Activated naive CD4-positive, alpha-beta T cell treated with anti-CD3 and anti-CD28 coated beads, Interleukin-2, amount 50 U/mL, for 16 hours (primary cell): ENCODE measurements around the gene UMODL1.

ENCODE experiments used
- DNase-seq: peaks from one replicate; pipeline ENCODE4 v3.0.0-alpha.2; 2020

UMODL1 gene

DNA sequence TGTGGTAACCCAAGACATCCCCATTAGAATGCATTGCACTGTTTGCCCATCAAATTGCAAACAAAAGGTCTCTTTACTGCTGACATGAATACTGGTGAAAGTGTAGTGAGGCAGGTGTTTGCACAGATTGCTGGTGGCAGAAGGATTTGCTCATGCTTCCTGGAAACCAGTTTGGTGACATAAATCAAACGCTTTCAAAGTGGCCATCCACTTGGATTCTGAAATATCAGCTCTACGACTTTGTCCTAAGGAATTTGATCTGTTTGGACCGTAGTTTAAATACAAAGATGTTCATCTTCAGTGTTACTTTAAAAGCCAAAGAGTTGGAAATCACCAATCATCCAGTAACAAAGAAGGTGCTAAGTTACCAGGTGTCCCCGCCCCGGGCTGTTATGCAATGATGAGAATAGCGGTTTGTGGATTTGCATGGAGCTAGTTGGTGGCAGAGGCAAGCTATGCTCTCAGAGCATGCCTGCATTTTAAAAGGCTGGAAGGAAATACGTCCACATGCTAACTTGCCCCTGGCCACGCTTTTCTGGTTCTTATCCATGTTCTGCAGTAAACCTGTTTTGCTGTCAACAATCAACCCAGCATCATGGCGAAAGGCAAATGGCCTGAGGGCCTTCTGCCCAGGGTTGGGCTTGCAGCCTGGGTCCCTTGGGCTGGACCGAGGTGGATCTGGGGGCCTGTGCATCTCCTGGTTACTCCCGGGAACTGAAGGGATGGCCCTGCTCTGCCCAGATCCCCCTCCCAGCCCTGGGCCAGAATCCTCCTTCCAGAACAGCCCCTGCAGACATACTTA is 49.2 kb downstream of the UMODL1 start:
- no peak for DNase-seq

DNA sequence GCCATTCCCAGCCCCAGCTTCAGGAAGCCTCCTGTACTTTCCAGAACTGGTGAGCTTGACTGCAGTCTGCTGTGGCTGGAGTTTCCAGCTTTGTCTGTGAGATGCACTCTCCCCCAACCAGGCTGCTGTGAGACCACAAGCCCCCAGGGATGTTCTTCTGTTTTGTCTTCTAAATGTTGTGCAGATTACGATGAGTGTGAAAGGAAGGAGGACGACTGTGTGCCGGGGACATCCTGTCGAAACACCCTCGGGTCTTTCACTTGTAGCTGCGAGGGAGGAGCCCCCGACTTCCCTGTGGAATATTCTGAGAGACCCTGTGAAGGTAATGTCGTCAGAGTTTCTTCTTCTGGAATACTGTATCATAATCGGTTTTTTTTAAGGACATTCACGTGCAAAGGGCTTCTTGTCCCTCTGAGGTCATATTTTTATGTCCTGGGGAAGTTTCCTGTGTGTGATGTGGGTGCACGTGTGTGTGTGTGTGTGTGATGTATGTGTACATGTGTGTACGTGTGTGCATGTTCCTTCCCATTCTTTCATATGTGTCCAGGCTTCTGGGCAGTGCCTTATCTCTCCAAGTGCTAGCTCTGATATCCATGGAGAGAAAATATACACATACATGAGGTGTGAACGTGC is 49.9 kb downstream of the UMODL1 start:
- DNase-seq: no peak

DNA sequence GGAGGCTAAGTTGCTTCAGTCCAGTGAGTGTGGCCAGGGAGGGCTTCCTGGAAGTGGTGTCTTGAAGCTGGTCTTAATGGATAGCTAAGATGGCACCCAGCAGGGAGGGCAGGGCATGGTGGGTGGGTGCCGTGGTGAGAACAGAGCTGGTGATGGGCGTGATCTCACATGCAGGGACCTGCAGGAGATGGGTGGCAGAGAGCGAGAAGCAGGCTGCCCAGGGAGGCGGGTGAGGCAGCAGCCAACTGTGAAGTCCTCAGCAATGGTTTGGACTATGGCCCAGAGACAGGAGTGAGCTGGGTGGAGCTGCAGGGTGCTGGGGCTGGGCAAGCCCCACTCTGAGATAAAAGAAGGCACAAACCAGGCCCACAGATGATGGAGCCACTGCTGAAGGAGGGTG is 50.7 kb downstream of the UMODL1 start:
- no peak for DNase-seq

DNA sequence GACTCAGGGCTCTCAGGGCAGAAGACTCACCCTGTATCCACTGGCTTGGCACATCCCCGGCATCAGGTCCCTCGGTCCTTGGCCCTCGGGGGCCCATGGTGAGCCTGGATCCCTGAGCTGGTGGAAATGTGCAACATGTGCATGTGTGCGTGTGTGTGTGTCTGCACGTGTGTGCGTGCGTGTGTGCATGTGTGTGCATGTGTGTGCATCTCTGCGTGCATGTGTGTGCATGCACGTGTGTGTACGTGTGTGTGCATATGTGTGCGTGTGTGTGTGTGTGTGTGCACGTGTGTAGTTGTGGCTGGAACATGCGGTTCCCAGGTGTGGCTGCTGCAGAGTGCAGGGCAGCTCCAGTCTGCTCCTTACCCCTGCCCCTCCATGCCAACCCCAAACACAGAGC is 51.3 kb downstream of the UMODL1 start:
- no peak for DNase-seq

DNA sequence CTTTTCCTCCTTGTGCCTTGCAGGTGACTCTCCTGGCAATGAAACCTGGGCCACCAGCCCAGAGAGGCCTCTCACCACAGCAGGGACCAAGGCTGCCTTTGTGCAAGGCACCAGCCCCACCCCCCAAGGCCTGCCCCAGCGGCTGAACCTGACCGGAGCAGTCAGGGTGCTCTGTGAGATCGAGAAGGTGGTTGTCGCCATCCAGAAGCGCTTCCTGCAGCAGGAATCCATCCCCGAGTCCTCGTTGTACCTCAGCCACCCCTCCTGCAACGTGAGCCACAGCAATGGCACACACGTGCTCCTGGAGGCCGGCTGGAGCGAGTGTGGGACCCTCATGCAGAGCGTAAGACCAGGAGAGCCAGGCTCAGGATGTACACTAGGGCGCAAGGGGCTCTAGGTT is 51.7 kb downstream of the UMODL1 start:
- no peak for DNase-seq

DNA sequence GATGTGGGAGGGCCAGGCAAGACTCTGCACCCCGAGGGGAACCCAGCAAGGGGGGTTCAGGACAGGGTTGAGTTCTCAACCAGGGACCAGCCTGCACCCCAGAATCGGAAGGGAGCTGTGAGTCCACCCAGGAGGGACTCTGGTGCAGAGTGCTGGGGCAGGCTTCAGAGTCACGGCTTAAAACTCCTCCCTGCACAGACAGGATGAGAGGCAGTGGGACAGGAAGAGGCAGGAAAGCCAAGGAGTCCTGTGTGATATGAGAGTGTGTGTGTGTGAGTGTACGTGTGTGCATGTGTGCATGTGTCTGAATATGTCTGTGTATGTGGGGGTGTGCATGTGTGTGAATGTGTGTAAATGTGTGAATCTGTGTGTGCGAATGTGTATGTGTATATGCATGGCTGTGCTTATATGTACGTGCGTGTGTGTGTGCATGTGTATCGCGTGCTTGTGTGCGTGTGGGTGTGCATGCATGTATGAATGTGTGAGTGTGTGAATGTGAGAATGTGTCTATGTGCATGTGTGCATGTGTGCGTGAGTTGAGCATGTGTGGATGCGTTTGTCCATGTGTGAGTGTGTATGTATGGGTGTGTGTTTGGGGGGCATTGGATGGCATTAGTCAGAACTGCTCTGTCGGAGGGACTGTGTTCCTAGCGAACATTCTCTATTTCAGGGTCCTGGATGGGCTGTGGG is 52.2 kb downstream of the UMODL1 start:
- DNase-seq: no peak

DNA sequence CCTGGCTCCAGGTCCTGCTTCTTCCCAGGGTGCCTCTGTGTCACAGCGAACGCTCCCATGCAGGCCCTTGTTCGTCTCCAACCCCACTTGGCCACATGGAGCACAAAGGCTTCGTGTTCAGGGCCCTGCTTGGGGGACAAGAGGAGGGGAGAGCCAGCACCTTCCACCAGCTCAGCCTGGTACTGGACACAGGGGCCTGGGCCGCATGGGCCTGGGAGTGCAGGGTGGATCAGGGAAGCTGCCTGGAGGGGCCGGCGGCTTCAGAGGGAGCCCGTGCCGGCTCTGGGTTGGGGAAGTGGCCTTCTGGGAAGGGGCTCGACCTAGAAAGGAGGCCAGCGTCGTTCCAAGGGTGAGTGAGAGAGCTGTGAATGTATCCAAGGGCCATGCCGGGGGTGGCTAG is 53.0 kb downstream of the UMODL1 start:
- no peak for DNase-seq

DNA sequence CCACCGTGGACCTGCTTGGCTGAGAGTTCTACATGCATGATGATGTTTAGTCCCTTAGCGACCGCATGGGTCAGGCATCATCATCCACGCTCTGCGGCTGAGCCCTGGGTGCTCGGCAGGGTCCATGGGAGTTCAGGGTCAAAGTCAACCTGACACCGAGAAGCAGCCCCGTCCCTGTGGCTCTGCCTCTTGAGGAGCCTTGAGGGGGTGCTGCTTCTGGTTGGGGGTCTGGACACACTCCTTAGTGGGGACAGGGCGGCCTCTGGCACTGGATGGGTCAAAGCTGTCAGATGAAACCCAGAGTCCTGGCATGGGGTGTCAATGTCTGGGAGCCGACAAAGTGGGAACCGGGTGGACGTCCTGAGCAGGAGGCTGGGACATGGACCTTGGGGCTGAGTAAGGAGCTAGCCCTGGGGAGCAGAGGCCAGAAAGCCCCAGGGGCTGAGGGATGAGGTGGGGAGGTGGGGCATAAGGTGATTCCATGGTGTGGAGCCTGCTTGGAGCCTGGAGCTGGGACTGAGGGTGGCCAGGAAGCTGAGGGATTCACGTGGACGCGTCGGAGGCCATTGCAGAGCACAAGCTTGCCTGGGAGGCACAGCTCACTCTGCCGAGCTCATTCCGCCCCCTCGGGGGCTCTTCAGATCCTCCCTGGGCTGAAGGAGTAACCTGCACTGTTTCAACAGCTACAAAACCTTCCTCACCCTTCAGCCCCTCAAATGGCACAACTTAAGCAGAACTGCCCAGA is 53.9 kb downstream of the UMODL1 start:
- no peak for DNase-seq

DNA sequence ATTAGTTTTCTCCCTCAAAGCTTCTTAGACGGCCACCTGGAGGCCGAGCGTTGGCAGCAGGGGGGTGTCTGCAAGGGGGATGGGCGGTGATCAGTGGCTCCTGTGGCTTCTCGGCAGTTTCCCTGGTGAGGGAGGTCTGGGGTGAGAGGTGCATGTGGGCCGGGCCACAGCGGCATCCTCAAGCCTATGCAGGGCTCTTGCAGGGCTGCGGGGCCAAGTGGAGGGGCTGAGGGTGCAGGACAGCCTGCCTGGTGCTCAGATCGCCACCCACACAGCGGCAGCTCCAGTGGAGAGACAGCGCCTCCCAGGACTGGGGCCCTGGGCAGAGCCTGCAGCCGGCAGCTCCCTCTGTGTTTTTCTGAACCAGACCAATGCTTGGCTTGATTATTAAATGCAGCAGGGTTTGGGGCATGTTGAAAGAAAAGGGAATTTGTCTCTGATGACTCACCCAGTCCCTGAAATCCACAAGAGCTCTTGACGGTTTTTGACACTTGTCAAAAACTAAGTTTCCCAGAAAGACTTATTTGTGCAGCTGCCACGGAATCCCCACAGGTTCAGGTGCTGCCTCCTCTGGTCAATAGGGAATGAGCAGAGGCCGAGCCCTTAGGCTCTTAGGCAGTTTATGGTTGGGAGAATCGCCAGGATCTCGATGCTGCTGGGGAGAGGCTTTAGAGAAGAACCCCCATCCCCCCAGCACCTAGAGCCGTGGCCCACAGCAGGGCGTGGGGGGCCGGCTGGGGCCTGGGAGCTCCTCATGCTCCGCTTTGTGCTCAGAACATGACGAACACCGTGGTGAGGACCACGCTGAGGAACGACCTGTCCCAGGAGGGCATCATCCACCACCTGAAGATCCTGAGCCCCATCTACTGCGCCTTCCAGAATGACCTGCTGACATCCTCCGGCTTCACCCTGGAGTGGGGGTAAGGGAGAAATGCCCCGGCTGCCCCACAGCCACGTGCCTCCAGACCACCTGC is 54.7 kb downstream of the UMODL1 start:
- DNase-seq: no peak

DNA sequence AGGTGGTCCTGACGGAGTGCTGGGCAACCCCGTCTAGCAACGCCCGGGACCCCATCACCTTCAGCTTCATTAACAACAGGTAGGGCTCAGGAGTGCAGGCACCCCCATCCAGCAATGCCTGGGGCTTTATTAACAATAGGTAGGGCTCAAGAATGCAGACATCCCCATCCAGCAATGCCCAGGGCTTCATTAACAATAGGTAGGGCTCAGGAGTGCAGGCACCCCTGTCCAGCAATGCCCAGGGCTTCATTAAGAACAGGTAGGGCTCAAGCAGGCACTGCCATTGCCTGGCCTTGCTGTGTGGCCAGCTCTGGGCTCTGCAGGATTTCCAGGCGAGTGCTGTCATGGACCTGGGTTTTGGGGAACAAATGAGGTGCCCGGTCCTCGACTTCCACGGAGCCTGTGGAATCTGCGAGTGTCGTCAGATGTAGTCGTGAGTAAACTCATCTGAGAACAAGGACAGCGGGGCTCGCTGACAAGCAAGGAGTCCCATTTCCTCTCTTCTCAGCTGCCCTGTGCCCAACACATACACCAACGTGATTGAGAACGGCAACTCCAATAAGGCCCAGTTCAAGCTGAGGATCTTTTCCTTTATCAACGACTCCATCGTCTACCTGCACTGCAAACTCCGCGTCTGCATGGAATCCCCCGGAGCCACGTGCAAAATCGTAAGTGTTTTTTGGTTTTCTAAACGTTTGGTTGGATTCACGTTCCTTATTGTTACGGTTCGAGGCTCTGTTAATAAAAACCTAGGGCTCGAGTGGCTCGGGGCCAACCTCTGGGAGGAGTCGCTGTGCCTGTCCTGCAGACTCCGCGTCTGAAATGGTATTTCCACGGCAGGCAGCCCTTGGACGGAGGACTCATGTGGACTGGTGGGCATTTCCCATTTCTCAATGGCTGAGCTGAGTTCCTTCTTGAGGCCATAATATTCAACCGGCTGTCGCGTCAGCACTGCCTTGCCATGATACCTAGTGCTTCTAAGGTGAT is 56.3 kb downstream of the UMODL1 start:
- no peak for DNase-seq

DNA sequence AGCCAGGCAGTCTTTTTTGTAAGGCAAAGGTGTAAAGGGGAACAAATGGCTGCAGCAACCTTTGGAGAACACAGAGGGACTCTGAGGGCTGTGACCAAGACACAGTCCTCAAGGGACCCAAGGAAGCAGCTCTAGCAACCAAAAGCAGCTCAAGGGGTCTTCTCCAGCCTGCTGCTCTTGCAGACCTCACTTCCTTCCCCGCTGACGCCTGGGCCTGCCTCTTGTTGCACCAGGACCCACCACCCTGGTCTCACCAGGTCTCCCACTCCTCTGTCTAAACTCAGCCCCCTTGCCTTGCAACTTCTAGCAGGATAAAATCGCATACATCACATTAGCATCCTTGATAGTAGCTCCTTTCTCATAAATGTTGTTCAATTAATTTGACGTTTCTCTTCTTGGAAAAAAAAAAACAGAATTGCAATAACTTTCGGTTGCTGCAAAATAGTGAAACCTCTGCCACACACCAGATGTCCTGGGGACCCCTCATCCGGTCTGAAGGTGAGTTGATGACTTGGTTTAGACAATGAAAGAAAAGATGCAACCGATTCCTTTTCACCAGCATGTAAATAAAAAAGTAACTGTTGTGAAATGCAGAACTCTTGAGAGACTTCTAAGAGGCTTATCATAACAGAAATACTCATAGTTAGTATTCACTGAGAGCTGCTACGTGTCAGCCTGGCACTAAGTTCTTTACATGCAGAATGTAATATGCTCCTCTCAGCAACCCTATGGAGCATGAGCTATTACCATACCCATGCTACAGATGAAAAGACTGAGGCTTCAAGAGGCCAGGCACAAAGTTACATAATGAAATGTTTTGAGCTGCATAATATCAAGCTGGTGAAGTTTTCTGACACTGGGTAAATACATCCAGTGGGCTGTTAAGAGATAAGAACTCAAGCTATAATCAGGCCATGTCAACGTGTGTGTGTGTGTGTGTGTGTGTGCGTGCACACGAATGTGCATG is 58.5 kb downstream of the UMODL1 start:
- no peak for DNase-seq

DNA sequence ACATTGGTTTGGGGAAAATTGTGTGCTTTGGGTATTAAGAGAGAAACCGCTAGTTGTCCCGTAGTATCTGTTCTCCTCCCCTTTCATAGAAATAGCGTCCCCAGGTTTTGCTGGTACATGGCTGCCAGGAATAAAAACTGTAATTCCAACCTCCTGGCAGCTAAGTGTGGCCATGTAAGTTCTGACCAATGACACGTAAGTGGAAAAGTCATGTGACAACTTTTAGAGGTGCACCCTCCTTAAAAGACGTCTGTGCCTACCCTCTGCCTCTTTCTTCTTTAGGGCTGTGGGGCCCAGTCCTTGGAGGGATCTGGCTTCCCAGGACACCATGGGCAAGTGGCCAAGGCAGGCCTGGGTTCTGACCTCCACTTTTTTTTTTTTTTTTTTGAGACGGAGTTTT is 59.3 kb downstream of the UMODL1 start:
- no peak for DNase-seq

DNA sequence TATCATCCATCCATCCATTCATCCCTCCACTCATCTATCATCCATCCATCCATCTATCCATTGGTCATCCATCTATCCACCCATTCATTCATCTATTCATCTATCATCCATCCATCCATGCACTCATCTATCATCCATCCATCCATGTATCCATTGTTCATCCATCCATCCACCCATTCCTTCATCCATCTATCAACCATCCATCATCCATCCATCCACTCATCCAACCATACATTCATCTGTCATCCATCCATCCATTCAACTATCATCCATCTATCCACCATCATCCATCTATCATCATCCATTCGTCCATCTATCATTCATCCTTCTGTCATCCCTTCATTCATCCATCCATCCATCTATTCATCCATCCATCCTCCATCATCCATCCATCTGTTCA is 61.1 kb downstream of the UMODL1 start:
- no peak for DNase-seq

DNA sequence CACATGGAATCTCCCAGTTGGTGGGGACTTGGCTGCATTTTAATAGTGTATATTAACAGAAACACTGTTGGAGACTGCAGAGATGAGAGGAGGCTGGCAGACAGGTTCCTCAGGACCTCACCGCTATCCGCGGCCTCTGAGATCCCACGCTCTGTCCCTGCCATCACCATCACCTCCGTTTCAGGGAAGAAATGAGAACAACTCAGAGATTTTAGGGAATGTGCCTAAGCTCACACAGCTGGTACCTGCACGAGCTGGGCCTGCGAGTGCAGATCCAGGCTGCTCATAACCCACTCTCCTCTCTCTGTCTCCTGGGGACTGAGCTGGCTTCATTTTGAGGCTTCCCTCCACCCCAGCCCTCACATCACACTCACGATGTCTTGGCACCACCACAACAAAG is 62.0 kb downstream of the UMODL1 start:
- no peak for DNase-seq

DNA sequence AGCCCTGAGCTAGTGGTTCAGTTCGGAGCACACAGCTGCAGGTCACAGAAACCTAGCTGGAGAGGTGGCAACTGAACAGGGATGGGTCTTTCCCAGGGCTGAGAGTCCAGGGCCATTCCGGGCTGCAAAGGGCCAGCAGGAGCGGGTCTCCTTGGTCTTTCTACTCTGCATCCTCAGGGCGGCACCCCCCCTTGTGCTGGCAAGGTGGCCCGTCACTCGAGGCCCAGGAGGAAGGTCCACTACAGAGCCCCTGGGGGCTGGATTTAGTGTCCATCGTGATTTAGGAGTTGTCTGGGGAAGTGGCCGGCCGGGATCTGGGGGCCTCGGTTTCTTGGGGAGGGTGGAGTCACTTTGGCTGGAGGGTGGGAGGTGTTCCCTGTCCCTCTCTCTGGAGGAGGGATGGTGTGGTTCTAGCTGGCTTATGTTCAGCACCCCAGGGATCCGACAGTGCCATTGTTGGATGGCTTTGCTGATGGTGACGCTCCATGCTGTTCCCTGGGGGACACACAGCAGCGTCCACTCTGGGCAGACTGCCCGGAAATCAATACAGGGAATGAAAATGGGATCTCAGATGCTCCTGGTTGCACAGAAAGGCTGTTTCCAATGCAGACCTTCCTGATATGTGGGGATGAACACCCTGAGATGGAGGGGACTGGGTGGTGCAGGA is 64.4 kb downstream of the UMODL1 start:
- no peak for DNase-seq

DNA sequence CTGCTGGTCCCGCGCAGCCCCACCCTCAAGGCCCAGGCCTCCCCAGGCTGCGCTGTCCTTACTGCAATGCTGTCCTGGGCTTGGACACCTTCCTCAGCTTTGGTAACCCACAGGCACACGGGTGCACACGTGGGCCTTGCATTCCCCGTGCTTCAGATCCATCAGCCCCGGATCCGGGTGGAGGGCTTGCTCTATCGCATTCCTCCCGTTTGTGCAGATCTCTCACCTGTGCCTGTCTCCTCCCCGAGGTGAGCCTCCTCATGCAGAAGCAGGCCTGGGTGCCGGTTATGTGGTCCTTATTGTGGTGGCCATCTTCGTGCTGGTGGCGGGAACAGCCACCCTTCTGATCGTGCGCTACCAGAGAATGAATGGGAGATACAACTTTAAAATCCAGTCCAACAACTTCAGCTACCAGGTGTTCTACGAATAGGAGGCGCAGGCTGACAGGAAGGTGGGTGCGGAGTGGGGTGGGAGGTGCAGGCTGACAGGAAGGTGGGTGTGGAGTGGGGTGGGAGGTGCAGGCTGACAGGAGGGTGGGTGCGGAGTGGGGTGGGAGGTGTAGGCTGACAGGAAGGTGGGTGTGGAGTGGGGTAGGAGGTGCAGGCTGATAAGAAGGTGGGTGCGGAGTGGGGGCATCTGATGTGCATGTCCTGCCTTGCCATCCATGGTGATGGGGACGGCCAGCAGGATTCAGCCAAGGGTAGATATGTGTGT is 66.2 kb downstream of the UMODL1 start:
- no peak for DNase-seq

DNA sequence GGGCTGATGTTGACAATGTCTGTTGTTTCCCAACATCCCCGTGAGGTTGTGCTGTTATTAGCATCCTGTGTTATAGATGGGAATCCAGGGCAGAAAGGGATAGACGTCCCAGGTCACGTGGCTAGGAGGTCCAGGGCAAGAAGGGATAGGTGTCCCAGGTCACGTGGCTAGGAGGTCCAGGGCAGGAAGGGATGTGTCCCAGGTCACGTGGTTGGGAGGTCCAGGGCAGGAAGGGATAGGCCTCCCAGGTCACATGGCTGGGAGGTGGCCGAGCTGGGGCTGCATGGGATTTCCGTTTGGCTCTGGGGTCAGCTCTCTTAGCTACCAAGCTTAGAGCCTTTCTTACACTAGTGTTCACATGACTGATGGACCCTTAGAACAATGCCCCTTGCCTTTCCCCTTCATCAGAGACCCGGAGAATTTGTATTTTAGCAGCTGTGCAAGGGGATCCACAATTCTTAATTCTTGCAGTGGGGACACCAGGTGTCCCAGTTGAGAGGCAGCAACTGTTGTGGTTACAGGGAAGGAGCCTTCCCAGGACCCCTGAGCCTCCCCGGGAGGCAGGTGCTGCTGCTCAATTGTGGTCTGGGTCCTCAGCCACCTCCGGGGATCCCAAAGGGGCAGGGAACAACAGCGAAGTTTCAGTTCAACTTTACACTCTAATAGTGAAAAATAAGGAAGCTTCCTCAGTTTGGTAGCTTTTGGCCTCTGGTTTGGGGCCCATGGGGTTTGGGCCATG is 69.2 kb downstream of the UMODL1 start:
- DNase-seq: no peak

DNA sequence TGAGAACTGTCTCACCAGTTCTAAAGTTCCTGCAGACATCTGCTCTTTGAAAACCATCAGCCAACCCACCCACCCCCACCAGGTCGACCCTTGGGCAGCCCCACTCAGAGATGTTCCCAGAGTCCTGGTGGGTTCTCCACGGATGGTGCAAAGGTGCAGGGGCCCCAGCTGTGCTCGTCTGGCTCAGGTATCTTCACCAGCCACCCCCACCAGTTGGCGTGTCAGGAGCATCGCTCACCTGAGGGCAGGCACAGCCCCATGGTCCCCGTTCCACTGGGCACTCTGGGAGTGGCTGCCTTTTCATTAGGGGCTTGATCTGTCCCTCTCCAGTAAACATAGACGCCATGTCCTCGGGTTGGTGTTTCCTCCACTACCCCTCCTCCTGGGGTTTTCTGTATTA is 70.5 kb downstream of the UMODL1 start:
- DNase-seq: no peak
